Measurements from ENCODE around the gene ESPL1. TPM values are rescaled to one million over a fixed set of nuclear protein-coding genes. Genes with fewer than 3 reads are reported as not detected.

ESPL1 gene
- total and polyA plus RNA-seq, 7 donors: under 0.01 to 7.6 (median 1.9) TPM

GRCh38 chr12:53234271-53234914 is 33.7 kb upstream of the ESPL1 start:
- H3K4me3 ChIP-seq: no peak overlapping the region
- no peaks in the 10 kb centered on the region for H3K27me3 ChIP-seq
- H3K9me3 ChIP-seq: no peaks in the 10 kb centered on the region
- intact Hi-C loops (cut with DNase I): no loop called here
- H3K27ac ChIP-seq: peak overlapping the region; percentile 81 to 92 (median 90)
- H3K36me3 ChIP-seq: no peaks in the 10 kb centered on the region
- no peak for DNase-seq
- 8 to 19% methylated on average over 12 of the region's 12 CpGs for WGBS, 2 donors
- TF ChIP-seq CTCF (IDR thresholded peaks at IDR 0.05) (no peak), POLR2A (IDR thresholded peaks at IDR 0.05) (no peak), POLR2AphosphoS5 (IDR thresholded peaks at IDR 0.05) (no peak), EP300 (IDR thresholded peaks at IDR 0.05) (no peak)
- H3K4me1 ChIP-seq: peaks cover 0 to 45% (median 38%) of the 10 kb centered on the region in 4 donors

GRCh38 chr12:53235164-53235563 is 32.9 kb upstream of the ESPL1 start:
- TF ChIP-seq EP300 (IDR thresholded peaks at IDR 0.05): no peak
- TF ChIP-seq POLR2A (IDR thresholded peaks at IDR 0.05): no peak
- no peak for TF ChIP-seq POLR2AphosphoS5 (IDR thresholded peaks at IDR 0.05)
- no peak for TF ChIP-seq CTCF (IDR thresholded peaks at IDR 0.05)
- WGBS, 2 donors: 69 to 71% methylated on average over 3 of the region's 3 CpGs
- Histone ChIP-seq H3K4me3 (no peak overlapping the region), H3K27me3 (no peaks in the 10 kb centered on the region), H3K36me3 (no peaks in the 10 kb centered on the region), H3K4me1 (peaks cover 0 to 40% (median 35%) of the 10 kb centered on the region in 4 donors), H3K27ac (peak overlapping the region in 3 of 4 donors; percentile 90 to 92 (median 90)), H3K9me3 (no peaks in the 10 kb centered on the region)
- DNase-seq: no peak
- intact Hi-C loops (cut with DNase I): no loop called here

GRCh38 chr12:53235742-53236442 is 32.2 kb upstream of the ESPL1 start:
- Histone ChIP-seq H3K4me3 (no peak overlapping the region), H3K9me3 (no peaks in the 10 kb centered on the region), H3K27ac (no peak overlapping the region), H3K27me3 (no peaks in the 10 kb centered on the region), H3K4me1 (peaks cover 0 to 33% (median 28%) of the 10 kb centered on the region in 4 donors), H3K36me3 (no peaks in the 10 kb centered on the region)
- TF ChIP-seq EP300 (IDR thresholded peaks at IDR 0.05) (no peak), POLR2AphosphoS5 (IDR thresholded peaks at IDR 0.05) (no peak), POLR2A (IDR thresholded peaks at IDR 0.05) (no peak), CTCF (IDR thresholded peaks at IDR 0.05) (no peak)
- intact Hi-C loops (cut with DNase I): no loop called here
- DNase-seq: no peak
- 77 to 86% methylated on average over 9 of the region's 9 CpGs for WGBS, 2 donors

GRCh38 chr12:53236443-53237111 is 31.5 kb upstream of the ESPL1 start:
- TF ChIP-seq POLR2A (IDR thresholded peaks at IDR 0.05) (no peak), POLR2AphosphoS5 (IDR thresholded peaks at IDR 0.05) (no peak), EP300 (IDR thresholded peaks at IDR 0.05) (no peak), CTCF (IDR thresholded peaks at IDR 0.05) (no peak)
- H3K4me1 ChIP-seq: peaks cover 0 to 26% (median 22%) of the 10 kb centered on the region in 4 donors
- 84 to 96% methylated on average over 1 of the region's 1 CpG for WGBS, 2 donors
- no peaks in the 10 kb centered on the region for H3K27me3 ChIP-seq
- intact Hi-C loops (cut with DNase I): no loop called here
- DNase-seq: no peak
- no peak overlapping the region for H3K27ac ChIP-seq
- no peaks in the 10 kb centered on the region for H3K9me3 ChIP-seq
- H3K4me3 ChIP-seq: no peak overlapping the region
- no peaks in the 10 kb centered on the region for H3K36me3 ChIP-seq

Data from sigmoid colon (tissue), 7 donors.